Activated CD4-positive, alpha-beta T cell treated with anti-CD3 and anti-CD28 coated beads, Interleukin-2, amount 10 ng/mL, durations not matched to agents 7 days and 5 days (primary cell): ENCODE results near the gene METRN. TPM values are rescaled to one million over a fixed set of nuclear protein-coding genes. Genes with fewer than 3 reads are reported as not detected.
"Not testable (repeated sequence)": the region's sequence is repeated elsewhere in the genome, so short reads cannot be mapped to it uniquely, and the experiment has no call there.

Source experiments
- CTCF ChIA-PET: fragments of 350-600 bp; sonication (Branson Sonifier 250); formaldehyde crosslinking; loops from one replicate; lab custom pipeline; 2021; ENCODE audit warnings: antibody characterized with exemption; lab: Charles Lee
- POLR2A ChIA-PET: fragments of 350-600 bp; sonication (Branson Sonifier 250); formaldehyde crosslinking; loops from one replicate; lab custom pipeline; 2021; ENCODE audit warnings: antibody characterized with exemption; lab: Charles Lee
- DNase-seq: peaks from one replicate; pipeline ENCODE4 v3.0.0-alpha.2; 2020
- H3K27ac Mint-ChIP-seq: one replicate; pipeline ENCODE4 v1.8.0; 2021; ENCODE audit warnings: mild to moderate bottlenecking, moderate library complexity, mixed read lengths
- H3K27me3 Mint-ChIP-seq: one replicate; pipeline ENCODE4 v1.8.0; 2021; ENCODE audit warnings: mixed read lengths
- H3K36me3 Mint-ChIP-seq: one replicate; pipeline ENCODE4 v1.8.0; 2021; ENCODE audit warnings: low read depth, mixed read lengths
- H3K4me1 Mint-ChIP-seq: one replicate; pipeline ENCODE4 v1.8.0; 2021; ENCODE audit warnings: mixed read lengths
- H3K4me3 Mint-ChIP-seq: one replicate; pipeline ENCODE4 v1.8.0; 2021; ENCODE audit warnings: mild to moderate bottlenecking, moderate library complexity, mixed read lengths
- H3K9me3 Mint-ChIP-seq: one replicate; pipeline ENCODE4 v1.8.0; 2021; ENCODE audit warnings: mixed read lengths
- total RNA-seq, 2 experiments: library from RNA; stranded (reverse); gene quantifications; one replicate each; pipeline ENCODE4 v1.2.3, GENCODE V29; 2021

The METRN gene
- total RNA-seq, 2 experiments from 2014 or later, result 2.5 to 3.0 TPM

DNA sequence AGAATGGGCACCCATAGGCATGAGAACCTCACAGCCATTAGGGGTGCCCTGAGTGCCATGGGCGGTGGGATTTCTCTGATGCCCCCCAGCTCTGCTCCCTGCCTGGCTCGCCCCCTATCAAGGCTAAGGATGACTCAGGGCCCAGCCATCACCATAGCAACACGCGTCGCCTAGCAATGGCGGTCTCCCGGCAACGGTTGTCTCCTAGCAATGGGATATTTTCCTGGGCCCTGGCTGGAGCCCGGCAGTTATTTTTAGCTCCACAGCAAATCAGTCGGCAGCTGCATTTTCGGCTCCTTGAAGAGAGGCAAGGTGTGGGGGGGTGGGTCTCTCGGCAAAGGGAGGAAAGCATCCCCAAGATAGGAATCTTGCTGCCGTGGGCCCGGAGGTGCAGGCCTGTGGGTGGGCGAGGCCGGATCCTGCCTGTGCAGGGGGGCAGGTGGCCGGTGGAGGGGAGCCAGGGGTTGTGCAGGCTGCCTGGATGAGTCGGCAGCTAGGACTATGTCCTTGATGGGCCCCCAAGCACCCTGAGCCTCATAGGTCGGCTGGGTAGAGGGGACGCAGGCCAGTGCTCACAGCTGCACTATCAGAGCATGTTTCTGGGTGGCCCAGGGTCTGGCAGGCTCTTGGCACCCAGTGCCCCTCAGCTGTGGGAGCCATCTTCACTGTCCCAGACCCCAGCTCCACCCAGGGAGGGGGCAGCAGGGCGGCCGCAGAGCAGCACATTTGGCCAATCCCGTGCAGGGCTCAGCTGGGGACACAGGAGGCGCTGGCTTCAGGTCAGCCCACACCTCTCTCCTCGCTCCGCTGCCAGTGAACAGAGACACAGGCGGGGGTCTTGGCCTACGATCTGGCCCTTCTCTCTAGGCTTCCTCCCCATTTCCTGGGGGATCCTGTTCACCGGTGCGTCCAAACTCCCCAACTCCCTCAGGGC lies 5.1 kb upstream of the METRN start:
- Mint-ChIP-seq H3K27ac (no peak overlapping the region), H3K4me3 (no peak overlapping the region), H3K27me3 (peaks cover 44% of the 10 kb centered on the region), H3K36me3 (no peaks in the 10 kb centered on the region), H3K9me3 (no peaks in the 10 kb centered on the region), H3K4me1 (peaks cover 8% of the 10 kb centered on the region)
- ChIA-PET POLR2A (no interaction called here), CTCF (interaction anchor here (0.6 to 1.4 kb wide), 4 partner anchors 14 to 743 kb away, joined by 3 to 4 read pairs (median 4); partner anchors contain the start of gene CIAO3)
- DNase-seq, result no peak

DNA sequence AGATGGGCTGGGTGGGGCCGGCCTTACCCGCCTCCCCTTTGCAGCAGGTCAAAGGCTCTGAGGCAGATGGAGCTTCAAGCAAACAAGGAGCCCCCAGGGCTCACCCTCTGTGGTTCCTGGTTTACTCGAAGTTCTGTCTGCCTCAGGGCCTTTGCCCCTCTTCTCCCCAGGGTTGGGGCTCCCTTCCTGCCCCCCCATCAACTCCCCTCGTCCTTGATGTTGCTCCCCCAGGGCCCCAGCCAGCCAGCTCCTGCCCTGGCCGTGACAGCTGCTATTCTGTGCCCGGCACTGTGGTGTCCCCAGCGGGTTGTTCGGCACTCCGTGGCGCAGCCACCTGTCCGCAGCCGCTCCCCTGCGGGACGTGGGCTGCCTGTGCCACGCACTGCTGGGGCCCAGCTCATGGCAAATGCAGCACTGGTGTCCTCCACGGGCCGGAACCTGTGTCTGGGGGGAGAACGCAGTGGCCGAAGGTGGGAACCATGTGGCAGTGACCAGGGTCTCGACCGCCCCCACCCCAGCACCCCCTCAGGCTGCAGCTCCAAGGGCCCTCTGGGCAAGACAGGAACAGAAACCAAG lies 4.3 kb upstream of the METRN start:
- Mint-ChIP-seq H3K4me3 (no peak overlapping the region), H3K9me3 (no peaks in the 10 kb centered on the region), H3K4me1 (peaks cover 8% of the 10 kb centered on the region), H3K27me3 (peaks cover 44% of the 10 kb centered on the region), H3K36me3 (no peaks in the 10 kb centered on the region), H3K27ac (no peak overlapping the region)
- POLR2A ChIA-PET, result interaction anchor here (0.6 kb wide), 1 partner anchor 806 kb away, joined by 3 read pairs; no protein-coding TSS in a partner anchor
- DNase-seq, result no peak
- CTCF ChIA-PET, result interaction anchor here (1.0 to 1.4 kb wide), 4 partner anchors 15 to 74 kb away, joined by 3 to 5 read pairs (median 4); partner anchors contain the start of gene CIAO3

DNA sequence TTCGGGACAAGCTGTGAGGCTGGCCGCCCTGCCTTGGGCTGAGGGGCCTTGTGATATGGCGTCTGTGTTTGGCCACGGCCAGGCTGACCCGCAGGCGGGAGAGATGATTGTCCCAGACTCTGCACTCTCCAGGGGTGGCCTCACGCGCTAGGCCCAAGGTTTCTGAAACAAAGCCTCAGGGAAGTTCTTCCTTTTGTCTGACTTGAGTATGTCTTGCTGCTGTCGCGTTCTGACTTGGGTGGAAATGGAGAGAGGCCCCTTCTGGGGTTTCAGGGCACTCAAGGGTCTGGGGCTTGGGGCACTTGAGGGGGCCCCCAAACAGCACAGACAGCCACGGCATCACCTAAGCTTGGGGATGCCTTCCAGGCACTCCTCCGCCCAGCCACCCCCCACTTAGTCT lies 3.8 kb upstream of the METRN start:
- H3K4me1 Mint-ChIP-seq, result peaks cover 8% of the 10 kb centered on the region

DNA sequence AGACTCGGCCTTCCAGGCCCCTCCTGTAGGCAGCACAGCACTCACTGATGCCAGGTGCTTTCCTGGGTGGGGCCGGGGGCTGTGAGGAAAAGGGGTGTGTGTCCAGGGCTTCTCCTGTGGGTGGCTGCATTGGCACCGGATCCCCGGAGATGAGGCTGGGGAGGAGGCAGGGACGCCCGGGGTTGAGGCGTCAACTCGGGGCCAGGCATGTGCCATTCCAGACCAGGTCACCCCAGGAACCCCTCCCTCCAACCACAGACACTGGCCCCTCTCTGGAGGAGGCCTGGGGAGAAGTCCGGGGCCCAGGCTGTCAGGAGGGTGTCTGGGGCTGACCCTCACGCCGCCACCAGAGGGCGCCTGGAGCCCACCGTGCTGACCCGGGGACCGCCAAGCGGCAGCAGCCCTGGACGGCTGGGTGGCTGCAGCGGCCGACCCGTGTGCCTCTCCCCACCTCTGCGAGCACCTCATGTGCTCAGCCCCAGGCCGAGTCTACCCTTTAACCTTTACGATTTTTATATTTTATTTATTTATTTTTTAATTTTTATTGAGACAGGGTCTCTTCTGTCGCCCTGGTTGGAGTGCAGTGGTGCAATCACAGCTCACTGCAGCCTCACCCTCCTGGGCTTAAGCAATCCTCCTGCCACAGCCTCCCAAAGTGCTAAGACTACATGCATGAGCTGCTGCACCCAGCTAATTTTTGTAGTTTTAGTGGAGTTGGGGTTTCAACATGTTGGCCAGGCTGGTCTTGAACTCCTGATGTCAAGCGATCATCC lies 3.2 kb upstream of the METRN start:
- DNase-seq, result peak; percentile 78
- ChIA-PET POLR2A (interaction anchor here (0.6 kb wide), 1 partner anchor 805 kb away, joined by 3 read pairs; no protein-coding TSS in a partner anchor), CTCF (interaction anchor here (0.9 to 2.3 kb wide), 16 partner anchors 8 to 392 kb away, joined by 3 to 12 read pairs (median 4); partner anchors contain the start of genes ANTKMT, CCDC78, CHTF18 and CIAO3)
- Mint-ChIP-seq H3K27me3 (peaks cover 45% of the 10 kb centered on the region), H3K4me3 (no peak overlapping the region), H3K36me3 (no peaks in the 10 kb centered on the region), H3K9me3 (no peaks in the 10 kb centered on the region), H3K27ac (no peak overlapping the region), H3K4me1 (peaks cover 8% of the 10 kb centered on the region)

More for the DNA sequence above, 3.8 kb upstream of the METRN start:
- Mint-ChIP-seq H3K36me3 (no peaks in the 10 kb centered on the region), H3K4me3 (no peak overlapping the region), H3K9me3 (no peaks in the 10 kb centered on the region), H3K27me3 (peaks cover 47% of the 10 kb centered on the region), H3K27ac (no peak overlapping the region)
- ChIA-PET CTCF (interaction anchor here (1.0 to 1.4 kb wide), 3 partner anchors 17 to 74 kb away, joined by 3 to 5 read pairs (median 4); partner anchors contain the start of gene CIAO3), POLR2A (interaction anchor here (0.6 kb wide), 1 partner anchor 805 kb away, joined by 3 read pairs; no protein-coding TSS in a partner anchor)
- no peak for DNase-seq

DNA sequence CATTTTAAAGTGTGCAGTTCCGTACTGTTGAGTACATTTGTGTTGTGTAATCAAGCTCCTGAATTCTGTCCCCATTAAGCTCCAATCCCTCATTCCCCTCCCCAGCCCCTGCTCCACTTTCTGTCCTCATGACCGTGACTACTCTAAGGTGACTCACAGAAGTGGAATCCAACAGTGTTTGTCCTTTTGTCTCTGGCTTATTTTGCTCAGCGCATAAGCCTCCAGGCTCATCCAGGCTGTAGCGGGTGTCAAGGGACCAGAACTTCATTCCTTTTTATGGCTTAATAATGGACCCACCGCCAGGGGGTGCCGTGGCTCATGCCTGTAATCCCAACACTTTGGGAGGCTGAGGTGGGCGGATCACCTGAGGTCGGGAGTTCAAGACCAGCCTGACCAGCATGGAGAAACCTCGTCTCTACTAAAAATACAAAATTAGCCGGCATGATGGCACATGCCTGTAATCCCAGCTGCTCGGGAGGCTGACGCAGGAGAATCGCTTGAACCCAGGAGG lies 2.1 kb upstream of the METRN start:
- H3K27ac Mint-ChIP-seq, POLR2A ChIA-PET, H3K9me3 Mint-ChIP-seq, H3K4me1 Mint-ChIP-seq, H3K36me3 Mint-ChIP-seq, H3K4me3 Mint-ChIP-seq: not testable (repeated sequence)
- H3K27me3 Mint-ChIP-seq, result peaks cover 37% of the 10 kb centered on the region
- CTCF ChIA-PET, result interaction anchor here (0.9 to 2.3 kb wide), 15 partner anchors 8 to 390 kb away, joined by 3 to 12 read pairs (median 4); partner anchors contain the start of genes ANTKMT, CCDC78, CHTF18 and CIAO3
- DNase-seq, result peak; percentile 56

DNA sequence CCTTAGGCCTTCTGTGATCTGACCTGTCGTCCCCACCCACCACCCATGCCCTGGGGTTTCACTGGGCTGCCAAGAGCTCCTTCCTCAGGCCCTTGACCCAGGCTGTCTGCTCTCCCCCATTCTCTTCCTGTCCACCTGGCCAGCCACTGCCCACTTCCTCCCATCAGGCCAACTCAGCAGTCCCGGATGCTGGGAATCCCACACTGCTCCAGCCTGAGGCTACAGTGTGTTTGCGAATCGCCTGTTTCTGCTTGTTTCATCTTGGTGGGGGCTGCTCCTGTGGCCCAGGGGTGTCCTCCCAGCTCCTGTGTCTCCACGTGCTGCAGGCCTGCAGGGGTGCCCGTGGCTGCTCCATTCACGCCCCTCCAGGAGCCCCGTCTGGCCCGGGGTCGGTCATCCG lies 839 bp upstream of the METRN start:
- H3K4me3 Mint-ChIP-seq, result no peak overlapping the region
- H3K4me1 Mint-ChIP-seq, result peaks cover 8% of the 10 kb centered on the region
- peaks cover 30% of the 10 kb centered on the region for H3K27me3 Mint-ChIP-seq
- no peaks in the 10 kb centered on the region for H3K36me3 Mint-ChIP-seq
- DNase-seq, result no peak
- H3K27ac Mint-ChIP-seq, result no peak overlapping the region
- no peaks in the 10 kb centered on the region for H3K9me3 Mint-ChIP-seq
- ChIA-PET CTCF (interaction anchor here (0.8 to 2.3 kb wide), 5 partner anchors 8 to 71 kb away, joined by 3 to 12 read pairs (median 3); partner anchors contain the start of genes CIAO3 and WDR24), POLR2A (no interaction called here)

DNA sequence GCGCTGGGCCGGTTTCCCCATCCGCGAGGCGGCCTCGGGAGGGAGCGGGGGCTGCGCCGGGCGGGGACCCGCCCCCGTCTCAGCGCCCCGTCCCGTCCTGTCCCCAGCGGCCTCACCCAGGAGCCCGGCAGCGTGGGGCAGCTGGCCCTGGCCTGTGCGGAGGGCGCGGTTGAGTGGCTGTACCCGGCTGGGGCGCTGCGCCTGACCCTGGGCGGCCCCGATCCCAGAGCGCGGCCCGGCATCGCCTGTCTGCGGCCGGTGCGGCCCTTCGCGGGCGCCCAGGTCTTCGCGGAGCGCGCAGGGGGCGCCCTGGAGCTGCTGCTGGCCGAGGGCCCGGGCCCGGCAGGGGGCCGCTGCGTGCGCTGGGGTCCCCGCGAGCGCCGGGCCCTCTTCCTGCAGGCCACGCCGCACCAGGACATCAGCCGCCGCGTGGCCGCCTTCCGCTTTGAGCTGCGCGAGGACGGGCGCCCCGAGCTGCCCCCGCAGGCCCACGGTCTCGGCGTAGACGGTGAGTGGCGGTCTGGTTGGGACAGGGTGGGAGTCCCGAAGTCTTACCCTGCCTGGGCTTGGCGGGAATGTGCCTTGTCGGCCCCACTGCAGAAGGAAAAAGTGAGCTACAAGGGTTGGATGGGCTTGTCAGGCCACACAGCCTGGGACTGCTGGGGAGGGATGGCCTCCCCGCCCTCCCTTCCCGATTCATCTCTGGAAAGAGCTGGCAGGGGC lies 720 bp downstream of the METRN start:
- Mint-ChIP-seq H3K27me3 (peaks cover 24% of the 10 kb centered on the region), H3K9me3 (no peaks in the 10 kb centered on the region), H3K4me3 (peak overlapping the region; percentile 13), H3K4me1 (peaks cover 17% of the 10 kb centered on the region), H3K27ac (no peak overlapping the region), H3K36me3 (no peaks in the 10 kb centered on the region)
- ChIA-PET POLR2A (interaction anchor here (1.0 kb wide), 1 partner anchor 73 kb away, joined by 3 read pairs; the partner anchor contains the start of genes CHTF18 and RPUSD1), CTCF (interaction anchor here (0.6 to 1.6 kb wide), 9 partner anchors 10 to 70 kb away, joined by 3 to 7 read pairs (median 3); partner anchors contain the start of genes CCDC78 and CIAO3)
- DNase-seq, result no peak

DNA sequence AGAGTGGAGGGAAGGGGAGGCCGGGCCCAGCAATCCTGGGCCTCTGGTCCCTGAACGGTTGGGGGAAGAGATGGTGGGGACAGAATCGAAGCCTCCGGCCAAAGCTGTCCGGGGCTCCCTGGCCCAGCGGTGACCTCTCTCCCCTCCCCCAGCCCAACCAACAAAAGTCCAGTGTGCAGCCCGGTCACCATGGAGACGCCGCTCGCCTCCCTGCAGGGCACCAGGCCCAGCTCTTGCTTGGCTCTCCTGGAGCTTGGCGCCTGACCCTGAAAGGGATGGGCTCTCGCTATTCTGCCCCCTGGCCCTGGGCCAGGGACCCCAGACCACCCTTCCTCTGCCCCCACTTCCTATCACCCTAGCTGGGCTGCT lies 1.3 kb downstream of the METRN start:
- ChIA-PET POLR2A (no interaction called here), CTCF (interaction anchor here (0.9 to 1.6 kb wide), 6 partner anchors 10 to 70 kb away, joined by 3 to 7 read pairs (median 4); partner anchors contain the start of genes CCDC78 and CIAO3)
- Mint-ChIP-seq H3K36me3 (no peaks in the 10 kb centered on the region), H3K27ac (no peak overlapping the region), H3K9me3 (no peaks in the 10 kb centered on the region), H3K4me1 (peaks cover 17% of the 10 kb centered on the region), H3K27me3 (peaks cover 23% of the 10 kb centered on the region), H3K4me3 (peak overlapping the region; percentile 25)
- no peak for DNase-seq

DNA sequence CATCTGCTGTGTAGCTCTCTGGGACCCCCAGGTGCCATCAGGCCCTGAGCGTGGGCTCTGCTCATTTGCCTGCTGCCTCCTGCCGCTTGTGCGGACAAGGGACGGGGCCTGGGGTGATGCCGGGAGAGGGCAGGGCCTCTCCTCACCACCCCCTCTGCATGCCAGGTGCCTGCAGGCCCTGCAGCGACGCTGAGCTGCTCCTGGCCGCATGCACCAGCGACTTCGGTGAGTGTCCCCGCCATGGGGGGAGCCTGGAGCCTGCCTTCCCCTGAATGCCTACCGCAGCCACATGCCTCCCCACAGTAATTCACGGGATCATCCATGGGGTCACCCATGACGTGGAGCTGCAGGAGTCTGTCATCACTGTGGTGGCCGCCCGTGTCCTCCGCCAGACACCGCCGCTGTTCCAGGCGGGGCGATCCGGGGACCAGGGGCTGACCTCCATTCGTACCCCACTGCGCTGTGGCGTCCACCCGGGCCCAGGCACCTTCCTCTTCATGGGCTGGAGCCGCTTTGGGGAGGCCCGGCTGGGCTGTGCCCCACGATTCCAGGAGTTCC lies 1.9 kb downstream of the METRN start:
- Mint-ChIP-seq H3K4me1 (peaks cover 18% of the 10 kb centered on the region), H3K27ac (no peak overlapping the region), H3K9me3 (no peaks in the 10 kb centered on the region), H3K27me3 (peaks cover 21% of the 10 kb centered on the region), H3K4me3 (no peak overlapping the region), H3K36me3 (no peaks in the 10 kb centered on the region)
- no peak for DNase-seq
- POLR2A ChIA-PET, result no interaction called here
- CTCF ChIA-PET, result interaction anchor here (1.3 to 1.6 kb wide), 4 partner anchors 9 to 69 kb away, joined by 4 to 7 read pairs (median 4); partner anchors contain the start of gene CCDC78

DNA sequence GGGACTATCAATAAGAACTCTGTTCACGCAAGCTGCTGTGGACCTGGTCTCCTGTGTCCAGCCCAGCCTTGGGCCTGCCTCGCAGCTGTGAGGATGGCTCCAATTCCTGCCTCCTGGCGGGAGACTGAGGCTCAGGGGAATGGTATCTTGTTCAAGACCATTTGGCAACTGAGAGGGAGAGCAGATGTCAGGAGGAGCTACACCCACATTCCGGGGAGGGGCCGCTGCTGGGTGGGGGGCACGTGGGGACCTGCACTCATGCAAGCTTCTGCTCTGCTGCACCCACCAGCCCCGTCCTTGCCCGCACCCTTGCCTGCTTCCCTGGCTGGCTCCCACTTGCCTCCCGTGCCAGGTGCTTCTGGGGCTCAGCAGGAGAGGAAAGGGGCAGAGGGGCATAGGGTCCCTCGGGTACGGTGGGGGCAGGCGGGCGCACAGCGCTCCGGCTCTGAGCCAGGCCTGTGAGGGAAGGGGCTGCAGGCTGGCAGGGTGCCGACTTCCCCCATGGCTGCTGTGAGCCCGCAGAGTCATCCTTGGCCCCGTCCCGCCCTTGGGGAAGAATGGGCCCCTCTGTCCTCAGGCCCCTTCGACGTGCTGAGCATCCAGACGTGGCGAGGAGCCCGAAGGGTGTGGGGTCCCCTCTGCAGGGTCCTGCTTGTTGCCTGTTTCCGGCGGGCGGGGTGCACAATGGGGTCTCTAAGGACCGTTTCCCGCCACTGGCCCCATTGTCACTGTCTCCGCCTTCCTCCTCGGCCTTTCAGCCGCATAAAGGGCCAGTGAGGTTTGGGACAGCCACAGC lies 2.7 kb downstream of the METRN start:
- no peak overlapping the region for H3K4me3 Mint-ChIP-seq
- ChIA-PET CTCF (interaction anchor here (1.6 kb wide), 1 partner anchor 68 kb away, joined by 7 read pairs; no protein-coding TSS in a partner anchor), POLR2A (no interaction called here)
- peaks cover 19% of the 10 kb centered on the region for H3K4me1 Mint-ChIP-seq
- H3K9me3 Mint-ChIP-seq, result no peaks in the 10 kb centered on the region
- peaks cover 19% of the 10 kb centered on the region for H3K27me3 Mint-ChIP-seq
- no peak overlapping the region for H3K27ac Mint-ChIP-seq
- no peaks in the 10 kb centered on the region for H3K36me3 Mint-ChIP-seq
- no peak for DNase-seq
